Panc1 (cell line): ENCODE results near the gene DCAF4. TPM values are rescaled to one million over a fixed set of nuclear protein-coding genes. Genes with fewer than 3 reads are reported as not detected.

Experiments
- ATAC-seq: fragments of 200-7000 bp; cut with Tn5 transposase; 2 replicates; pipeline ENCODE4 v1.9.1; 2020; ENCODE audit warnings: mild to moderate bottlenecking, moderate library complexity
- BruUV-seq: library from RNA; stranded (reverse); fragments of 400-500 nt; replicated peaks from 2 replicates; lab custom pipeline; 2021; lab: Mats Ljungman, UMichigan
- CTCF ChIA-PET: fragments of 300-600 bp; sonication (Branson Sonifier 250); formaldehyde crosslinking; loops from one replicate; lab custom pipeline; 2022; ENCODE audit warnings: antibody characterized with exemption; lab: Charles Lee
- POLR2A ChIA-PET: fragments of 300-600 bp; sonication (Branson Sonifier 250); formaldehyde crosslinking; loops from one replicate; lab custom pipeline; 2022; ENCODE audit warnings: antibody characterized with exemption; lab: Charles Lee
- DNase-seq: peaks from one replicate; pipeline ENCODE4 v3.0.0-alpha.2; 2010; ENCODE audit warnings: low read depth, low spot score
- H3K27ac ChIP-seq: 2 replicates; pipeline ENCODE4 v1.5.1; 2011; ENCODE audit warnings: mild to moderate bottlenecking, low read length, inconsistent platforms
- H3K27me3 ChIP-seq: fragments of 200-500 bp; sonication (Bioruptor generic); 2 replicates; pipeline ENCODE4 v1.6.0; 2014; ENCODE audit warnings: low read length, inconsistent platforms; ENCODE audit not compliant: control insufficient read depth, insufficient read depth
- H3K36me3 ChIP-seq: fragments of 200-500 bp; sonication (Bioruptor generic); 2 replicates; pipeline ENCODE4 v1.5.1; 2014; ENCODE audit warnings: inconsistent platforms, mild to moderate bottlenecking, low read length, moderate library complexity; ENCODE audit not compliant: control insufficient read depth, insufficient read depth
- H3K4me1 ChIP-seq: 2 replicates; pipeline ENCODE4 v1.5.1; 2011; ENCODE audit warnings: inconsistent platforms, mild to moderate bottlenecking, low read length, moderate library complexity; ENCODE audit not compliant: control insufficient read depth, insufficient read depth
- H3K4me3 ChIP-seq, 2 experiments: 2 replicates each; pipeline ENCODE4 v1.5.1; 2011 to 2012; ENCODE audit warnings: low read depth in 2 of 2, low read length in 2 of 2, mild to moderate bottlenecking in 2 of 2, inconsistent platforms in 1 of 2, moderate library complexity in 1 of 2
- H3K9me3 ChIP-seq: fragments of 200-500 bp; sonication (Bioruptor generic); 2 replicates; pipeline ENCODE4 v1.5.1; 2014; ENCODE audit warnings: low read depth, mild to moderate bottlenecking, inconsistent platforms, low read length, moderate library complexity; ENCODE audit not compliant: control insufficient read depth, insufficient read depth
- POLR2AphosphoS5 ChIP-seq: IDR thresholded peaks from 2 replicates; pipeline ENCODE4 v1.6.1; 2012; ENCODE audit warnings: mild to moderate bottlenecking, low read depth, low read length, moderate library complexity
- REST ChIP-seq, 2 experiments: IDR thresholded peaks; 2 replicates each; pipeline ENCODE4 v1.6.1; 2011 to 2012; ENCODE audit warnings: low read depth in 2 of 2, control low read depth in 1 of 2, low read length in 1 of 2, mild to moderate bottlenecking in 1 of 2, moderate library complexity in 1 of 2; ENCODE audit not compliant: insufficient read depth in 1 of 2
- SIN3A ChIP-seq: IDR thresholded peaks from 2 replicates; pipeline ENCODE4 v1.6.1; 2012; ENCODE audit warnings: low read depth, mild to moderate bottlenecking, low read length, moderate library complexity, borderline replicate concordance; ENCODE audit not compliant: insufficient read depth
- TCF7L2 ChIP-seq: IDR thresholded peaks from 2 replicates; pipeline ENCODE4 v1.6.1; 2011; ENCODE audit warnings: mild to moderate bottlenecking, low read depth, low read length, inconsistent platforms
- in situ Hi-C: cut with HindIII; loops from 2 replicates; pipeline ENCODE4 v1.10.0; 2016; ENCODE audit warnings: low sequenced_read_pairs, low pct_unique_long_range_greater_than_20kb
- intact Hi-C: fragments of 100-400 bp; cut with micrococcal nuclease; formaldehyde crosslinking; loops from one replicate; pipeline ENCODE4 v1.10.0; 2022; ENCODE audit not compliant: unreplicated experiment
- total RNA-seq: library from RNA; stranded (reverse); gene quantifications from one replicate; pipeline ENCODE4 v1.2.1, GENCODE V29; 2021; ENCODE audit not compliant: unreplicated experiment
- TF ChIP-seq, protein P1 (sequence below): fragments of 450-650 bp; IDR thresholded peaks from 2 replicates; pipeline ENCODE4 v1.5.1; 2017; ENCODE audit warnings: mild to moderate bottlenecking

DCAF4 gene
- total RNA-seq, 1 experiment from 2014 or later = 18.2 TPM

DNA sequence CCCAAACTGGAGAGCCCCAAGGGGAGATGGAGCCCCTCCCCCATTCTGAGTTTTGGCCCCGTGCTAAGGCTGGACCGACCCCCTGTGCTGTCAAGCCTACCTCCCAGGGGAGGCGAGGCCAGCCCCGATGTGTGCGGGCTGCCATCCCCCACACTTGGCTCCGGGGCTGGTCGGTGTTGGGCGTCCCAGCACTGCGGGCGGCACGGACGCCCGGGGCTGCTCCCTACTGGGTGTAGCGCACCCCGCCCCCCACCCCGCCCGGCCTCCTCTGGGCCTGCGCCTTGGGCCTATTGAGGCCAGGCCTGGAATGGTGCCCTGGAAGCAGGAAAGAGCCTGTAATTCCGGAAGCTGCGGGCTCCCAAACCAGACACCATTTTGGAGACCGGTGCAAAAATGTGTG lies 2.6 kb downstream of the DCAF4 start:
- H3K36me3 ChIP-seq = no peaks in the 10 kb centered on the region
- no peaks in the 10 kb centered on the region for H3K27me3 ChIP-seq
- no peaks in the 10 kb centered on the region; the same call in 1 of the 2 replicates for H3K4me1 ChIP-seq
- BruUV-seq = no TSS peak
- ATAC-seq (no peak), DNase-seq (no peak)
- POLR2A ChIA-PET = no interaction called here
- no peak overlapping the region for H3K27ac ChIP-seq
- TF ChIP-seq TCF7L2 (no peak), POLR2AphosphoS5 (no peak), SIN3A (no peak), REST (IDR thresholded peaks at IDR 0.05; ENCODE audit: insufficient read depth in 1 of 2, low read depth in 2 of 2, low read length in 1 of 2) (no peak)
- TF ChIP-seq, protein P1, sequence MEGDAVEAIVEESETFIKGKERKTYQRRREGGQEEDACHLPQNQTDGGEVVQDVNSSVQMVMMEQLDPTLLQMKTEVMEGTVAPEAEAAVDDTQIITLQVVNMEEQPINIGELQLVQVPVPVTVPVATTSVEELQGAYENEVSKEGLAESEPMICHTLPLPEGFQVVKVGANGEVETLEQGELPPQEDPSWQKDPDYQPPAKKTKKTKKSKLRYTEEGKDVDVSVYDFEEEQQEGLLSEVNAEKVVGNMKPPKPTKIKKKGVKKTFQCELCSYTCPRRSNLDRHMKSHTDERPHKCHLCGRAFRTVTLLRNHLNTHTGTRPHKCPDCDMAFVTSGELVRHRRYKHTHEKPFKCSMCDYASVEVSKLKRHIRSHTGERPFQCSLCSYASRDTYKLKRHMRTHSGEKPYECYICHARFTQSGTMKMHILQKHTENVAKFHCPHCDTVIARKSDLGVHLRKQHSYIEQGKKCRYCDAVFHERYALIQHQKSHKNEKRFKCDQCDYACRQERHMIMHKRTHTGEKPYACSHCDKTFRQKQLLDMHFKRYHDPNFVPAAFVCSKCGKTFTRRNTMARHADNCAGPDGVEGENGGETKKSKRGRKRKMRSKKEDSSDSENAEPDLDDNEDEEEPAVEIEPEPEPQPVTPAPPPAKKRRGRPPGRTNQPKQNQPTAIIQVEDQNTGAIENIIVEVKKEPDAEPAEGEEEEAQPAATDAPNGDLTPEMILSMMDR = no peak
- intact Hi-C loops = no loop called here
- in situ Hi-C loops = no loop called here
- CTCF ChIA-PET = no interaction called here
- H3K9me3 ChIP-seq = no peaks in the 10 kb centered on the region
- H3K4me3 ChIP-seq = no peak overlapping the region

DNA sequence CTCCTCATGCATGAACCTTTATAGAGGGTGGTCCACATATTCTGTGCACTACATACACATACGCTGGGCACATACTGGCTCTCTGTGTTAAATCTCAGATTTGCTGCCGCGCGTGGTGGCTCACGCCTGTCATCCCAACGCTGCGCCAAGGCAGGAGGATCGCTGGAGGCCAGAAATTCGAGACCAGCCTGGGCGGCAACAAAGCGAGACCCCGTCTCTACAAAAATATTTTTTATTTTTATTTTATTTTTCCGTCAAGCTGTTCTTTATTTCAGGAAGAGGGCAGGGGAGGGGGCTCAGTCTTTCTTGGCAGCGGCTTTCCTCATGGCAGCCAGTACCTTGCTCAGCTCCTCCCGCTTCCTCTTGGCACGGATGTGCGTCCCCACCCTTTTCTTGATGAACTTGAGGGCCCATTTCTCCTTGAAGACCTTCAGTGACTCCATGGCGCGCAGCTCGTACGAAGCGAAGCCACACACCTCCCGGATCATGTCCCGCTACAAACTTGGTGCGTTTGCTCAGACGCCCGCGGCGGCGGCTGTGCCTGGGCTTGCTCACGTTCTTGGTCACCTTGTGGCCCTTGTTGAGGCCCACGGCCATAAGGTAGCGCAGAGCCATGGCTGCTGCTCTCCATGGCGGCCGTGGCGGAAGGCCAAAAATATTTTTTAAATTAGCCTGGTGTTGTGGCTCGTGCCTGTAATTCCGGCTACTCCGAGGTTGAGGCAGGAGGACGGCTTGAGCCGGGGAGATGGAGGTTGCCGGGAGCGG lies 3.2 kb downstream of the DCAF4 start:
- DNase-seq (no peak), ATAC-seq (no peak)
- H3K27ac ChIP-seq = no peak overlapping the region
- in situ Hi-C loops = no loop called here
- ChIA-PET CTCF (no interaction called here), POLR2A (no interaction called here)
- no peaks in the 10 kb centered on the region for H3K36me3 ChIP-seq
- TF ChIP-seq TCF7L2 (no peak), SIN3A (no peak), POLR2AphosphoS5 (no peak)
- no peak overlapping the region for H3K4me3 ChIP-seq
- no TSS peak for BruUV-seq
- intact Hi-C loops = no loop called here
- no peaks in the 10 kb centered on the region for H3K27me3 ChIP-seq
- no peaks in the 10 kb centered on the region for H3K9me3 ChIP-seq
- no peaks in the 10 kb centered on the region; the same call in 1 of the 2 replicates for H3K4me1 ChIP-seq

DNA sequence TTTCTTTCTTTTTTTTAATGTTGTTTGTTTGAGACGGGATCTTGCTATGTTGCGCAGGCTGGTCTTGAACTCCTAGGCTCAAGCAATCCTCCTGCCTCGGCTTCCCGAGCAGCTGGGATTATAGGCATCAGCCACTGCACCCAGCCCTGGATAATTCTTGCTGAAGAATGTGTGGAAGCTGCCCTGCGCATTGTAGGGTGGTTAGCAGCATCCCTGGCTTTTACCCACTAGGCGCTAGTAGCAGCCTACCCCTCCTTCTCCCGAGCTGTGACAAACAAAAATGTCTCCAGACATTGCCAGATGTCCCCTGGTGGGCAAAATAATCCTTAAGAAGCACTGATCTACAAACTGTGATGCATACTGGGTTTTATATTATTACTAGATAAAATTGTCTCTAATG lies 6.6 kb downstream of the DCAF4 start:
- in situ Hi-C loops = no loop called here
- CTCF ChIA-PET = no interaction called here

More for the DNA sequence above, 6.6 kb downstream of the DCAF4 start:
- intact Hi-C loops = no loop called here
- H3K4me3 ChIP-seq = no peak overlapping the region
- no peak overlapping the region for H3K27ac ChIP-seq
- H3K27me3 ChIP-seq = no peaks in the 10 kb centered on the region
- ATAC-seq (no peak), DNase-seq (no peak)
- BruUV-seq = no TSS peak
- H3K36me3 ChIP-seq = no peaks in the 10 kb centered on the region
- TF ChIP-seq TCF7L2 = no peak
- no peak for TF ChIP-seq POLR2AphosphoS5
- TF ChIP-seq SIN3A = no peak
- TF ChIP-seq REST (IDR thresholded peaks at IDR 0.05; ENCODE audit: insufficient read depth in 1 of 2, low read depth in 2 of 2, low read length in 1 of 2) = no peak
- TF ChIP-seq, protein P1 = no peak
- POLR2A ChIA-PET = no interaction called here
- H3K4me1 ChIP-seq = no peaks in the 10 kb centered on the region; the same call in 1 of the 2 replicates
- no peaks in the 10 kb centered on the region for H3K9me3 ChIP-seq
